K562 (cell line): ENCODE data around the gene PRKAR2B. TPM values are rescaled to one million over a fixed set of nuclear protein-coding genes. Genes with fewer than 3 reads are reported as not detected.
A peak's percentile ranks its signal among the peaks of the same experiment; 100 is the strongest.

ENCODE experiments used
- ATAC-seq: fragments of 200-7000 bp; cut with Tn5 transposase; 3 replicates; pipeline ENCODE4 v1.9.1; 2020; ENCODE audit warnings: moderate library complexity
- BruUV-seq: library from RNA; stranded (reverse); fragments of 400-500 nt; replicated peaks from 2 replicates; lab custom pipeline; 2021; lab: Mats Ljungman, UMichigan
- CTCF ChIA-PET: fragments of 300-600 bp; formaldehyde crosslinking; extraction: SDS; loops from one replicate; lab custom pipeline; 2021; ENCODE audit warnings: low intra/inter-chr PET ratio; lab: Yijun Ruan, JAX
- POLR2A ChIA-PET: fragments of 300-600, 350-650 bp; sonication (Branson Sonifier 250); formaldehyde crosslinking; extraction: SDS; loops from one replicate; lab custom pipeline; 2021; ENCODE audit warnings: antibody characterized with exemption, inconsistent platforms; lab: Yijun Ruan, JAX
- DNase-seq, 4 experiments: peaks; one replicate each; pipeline versions ENCODE4 v3.0.0 to v3.0.0-alpha.2; 2011 to 2018; ENCODE audit warnings: low spot score in 3 of 4, mixed read lengths in 3 of 4; ENCODE audit errors: extremely low read depth in 1 of 4
- FAIRE-seq: peaks from 2 replicates; lab custom pipeline; 2011; peaks lifted over from hg19 to GRCh38; lab: Jason Lieb, UNC
- H2AFZ ChIP-seq: 2 replicates; pipeline ENCODE4 v1.6.0; 2011; ENCODE audit warnings: low read depth, low read length, control low read depth, inconsistent platforms
- H3K27ac ChIP-seq: fragments of 200-600 bp; 3 replicates; pipeline ENCODE4 v1.8.0; 2011; ENCODE audit warnings: low read depth, mild to moderate bottlenecking, control low read depth, inconsistent platforms, low read length, moderate library complexity, mixed read lengths; ENCODE audit errors: extremely low read depth
- H3K27me3 ChIP-seq, 2 experiments: fragments of 300-600 bp in 1 of 2; 2 replicates in 1 of 2; 3 replicates in 1 of 2; pipeline versions ENCODE4 v1.6.0 to v1.8.0; 2011; ENCODE audit warnings: inconsistent platforms in 2 of 2, low read length in 2 of 2, mild to moderate bottlenecking in 1 of 2, mixed read lengths in 1 of 2, moderate library complexity in 1 of 2; ENCODE audit not compliant: control insufficient read depth in 2 of 2, insufficient read depth in 2 of 2
- H3K36me3 ChIP-seq: fragments of 300-600 bp; 3 replicates; pipeline ENCODE4 v1.8.0; 2011; ENCODE audit warnings: mild to moderate bottlenecking, low read length, inconsistent platforms; ENCODE audit not compliant: control insufficient read depth, insufficient read depth
- H3K4me1 ChIP-seq, 2 experiments: fragments of 200-600 bp in 1 of 2; replicated peaks in 1 of 2; 2 replicates in 1 of 2; 3 replicates in 1 of 2; pipeline versions ENCODE4 v1.5.1 to v1.8.0; 2011; ENCODE audit warnings: inconsistent platforms in 2 of 2, low read length in 2 of 2, mild to moderate bottlenecking in 1 of 2, mixed read lengths in 1 of 2, moderate library complexity in 1 of 2; ENCODE audit not compliant: control insufficient read depth in 2 of 2, insufficient read depth in 2 of 2
- H3K4me2 ChIP-seq: 2 replicates; pipeline ENCODE4 v1.6.1; 2011; ENCODE audit warnings: low read length, control low read depth, inconsistent platforms, mixed read lengths; ENCODE audit not compliant: insufficient read depth
- H3K4me3 ChIP-seq: fragments of 200-600 bp; sonication (generic), shearing (Covaris generic); 2 replicates; pipeline ENCODE4 v1.5.1; 2016; ENCODE audit warnings: control low read depth, inconsistent platforms
- H3K79me2 ChIP-seq: fragments of 200-600 bp; 3 replicates; pipeline ENCODE4 v1.8.0; 2011; ENCODE audit warnings: low read length, inconsistent platforms; ENCODE audit not compliant: control insufficient read depth, insufficient read depth
- H3K9ac ChIP-seq, 2 experiments: 2 replicates each; pipeline versions ENCODE4 v1.6.0 to v1.6.1; 2011; ENCODE audit warnings: low read depth in 2 of 2, low read length in 2 of 2, control low read depth in 1 of 2, inconsistent platforms in 1 of 2, mild to moderate bottlenecking in 1 of 2, mixed read lengths in 1 of 2; ENCODE audit not compliant: insufficient read depth in 1 of 2
- H3K9me1 ChIP-seq: one replicate; pipeline ENCODE4 v1.6.0; 2011; ENCODE audit warnings: inconsistent platforms, mild to moderate bottlenecking, low read length, moderate library complexity; ENCODE audit not compliant: control insufficient read depth, insufficient read depth
- H3K9me3 ChIP-seq: replicated peaks from 2 replicates; pipeline ENCODE4 v1.5.1; 2011; ENCODE audit warnings: low read depth, low read length, inconsistent platforms; ENCODE audit not compliant: control insufficient read depth, insufficient read depth
- H4K20me1 ChIP-seq: replicated peaks from 2 replicates; pipeline ENCODE4 v1.6.1; 2011; ENCODE audit warnings: low read length, inconsistent platforms, mixed read lengths; ENCODE audit not compliant: control insufficient read depth, insufficient read depth
- ADNP ChIP-seq: fragments of 200-800 bp; sonication (Bioruptor generic); IDR thresholded peaks from 2 replicates; pipeline ENCODE4 v1.6.1; 2016; ENCODE audit warnings: missing genetic modification characterization, missing compliant biosample characterization
- DDX20 ChIP-seq: fragments of 450-650 bp; IDR thresholded peaks from 2 replicates; pipeline ENCODE4 v1.6.1; 2016; ENCODE audit warnings: missing genetic modification characterization, low read depth, mild to moderate bottlenecking, missing compliant biosample characterization, moderate library complexity
- FOXJ3 ChIP-seq: sonication (generic); formaldehyde crosslinking; IDR thresholded peaks from 2 replicates; pipeline ENCODE4 v1.4.0; 2020; ENCODE audit warnings: mild to moderate bottlenecking, missing genetic modification reagents
- FOXM1 ChIP-seq, 2 experiments: fragments of 450-650 bp in 1 of 2; sonication (generic) in 1 of 2; formaldehyde crosslinking in 1 of 2; IDR thresholded peaks; 2 replicates each; pipeline versions ENCODE4 v1.6.1 to v1.9.0; 2017 to 2022; ENCODE audit warnings: low read depth in 2 of 2, mild to moderate bottlenecking in 2 of 2, missing genetic modification reagents in 1 of 2, moderate library complexity in 1 of 2
- MCM2 ChIP-seq: fragments of 450-650 bp; IDR thresholded peaks from 2 replicates; pipeline ENCODE4 v1.6.1; 2017; ENCODE audit warnings: low read depth, mild to moderate bottlenecking
- NUFIP1 ChIP-seq: fragments of 450-650 bp; IDR thresholded peaks from 2 replicates; pipeline ENCODE4 v1.6.1; 2018; ENCODE audit not compliant: partially characterized antibody
- SAFB2 ChIP-seq: fragments of 200-400 bp; formaldehyde crosslinking; IDR thresholded peaks from 2 replicates; pipeline ENCODE4 v1.6.1; 2018; ENCODE audit warnings: borderline replicate concordance, low read length, low read depth, moderate library complexity; ENCODE audit not compliant: severe bottlenecking
- TAF15 ChIP-seq: fragments of 200-400 bp; formaldehyde crosslinking; IDR thresholded peaks from 2 replicates; pipeline ENCODE4 v1.6.1; 2017; ENCODE audit warnings: mild to moderate bottlenecking, low read depth, low read length, moderate library complexity
- ZNF197 ChIP-seq: fragments of 200-800 bp; sonication (Bioruptor generic); IDR thresholded peaks from 2 replicates; pipeline ENCODE4 v1.6.1; 2016; ENCODE audit warnings: low read depth, missing genetic modification characterization, missing compliant biosample characterization
- ZNF431 ChIP-seq: sonication (generic); formaldehyde crosslinking; IDR thresholded peaks from 2 replicates; pipeline ENCODE4 v1.8.0; 2022; ENCODE audit warnings: mild to moderate bottlenecking, missing genetic modification reagents
- WGBS: fragments of 100-300 bp; shearing (Covaris generic); methylation state at CpG from one replicate; pipeline ENCODE4 v1.1.6; 2016; ENCODE audit warnings: low coverage, mixed read lengths; ENCODE audit not compliant: insufficient coverage; ENCODE audit errors: missing lambda C conversion rate; 5-methylcytosine and 5-hydroxymethylcytosine counted together
- in situ Hi-C: fragments of 300-500 bp; cut with MboI; formaldehyde crosslinking; loops from 4 replicates; pipeline ENCODE4 v1.15.0; 2018; ENCODE audit warnings: inconsistent platforms, mixed read lengths
- intact Hi-C: fragments of 100-400 bp; cut with micrococcal nuclease; formaldehyde crosslinking; loops from 2 replicates; pipeline ENCODE4 v1.14.2; 2022
- polyA plus RNA-seq, 8 experiments: library from polyadenylated mRNA; depleted of rRNA in 4 of 8; stranded (reverse) in 5 of 8; unstranded in 3 of 8; fragments of >200 nt; fragmentation: Nextera tagmentation in 2 of 8; fragmentation: Illumina TruSeq in 1 of 8; extraction: Ambion mirVana in 2 of 8; extraction: Trizol in 1 of 8; gene quantifications; 2 replicates each; pipeline versions ENCODE4 v1.2.1 to v1.2.3, GENCODE V29; 2011 to 2014; ENCODE audit warnings: inconsistent platforms in 1 of 8, missing spikeins in 1 of 8
- total RNA-seq, 7 experiments: library from RNA; depleted of rRNA in 6 of 7; stranded (reverse); fragments of >200 nt in 6 of 7; fragmentation: Illumina TruSeq in 2 of 7; extraction: Trizol in 2 of 7; gene quantifications; 2 replicates each; pipeline versions ENCODE4 v1.2.1 to v1.2.3, GENCODE V29; 2011 to 2021; ENCODE audit warnings: low replicate concordance in 1 of 7
- TF ChIP-seq, protein P1 (sequence below): fragments of 250-450 bp; sonication (Bioruptor Pico); IDR thresholded peaks from 2 replicates; pipeline ENCODE4 v1.4.0; 2020; ENCODE audit warnings: mild to moderate bottlenecking, moderate library complexity
- TF ChIP-seq, protein P2 (sequence below): fragments of 450-650 bp; formaldehyde crosslinking; IDR thresholded peaks from 2 replicates; pipeline ENCODE4 v1.4.0; 2022; ENCODE audit warnings: missing genetic modification characterization
- TF ChIP-seq, protein P3 (sequence below), 2 experiments: fragments of 450-650 bp; conservative IDR thresholded peaks; 2 replicates each; pipeline ENCODE4 v1.6.1; 2017; ENCODE audit warnings: mild to moderate bottlenecking in 2 of 2, moderate library complexity in 2 of 2

The PRKAR2B gene
- total and polyA plus RNA-seq, 9 of the 15 experiments (the other 6 are each of a cell fraction or from before 2014, with no cell fraction given), result 59.0 to 173 (median 129) TPM

DNA sequence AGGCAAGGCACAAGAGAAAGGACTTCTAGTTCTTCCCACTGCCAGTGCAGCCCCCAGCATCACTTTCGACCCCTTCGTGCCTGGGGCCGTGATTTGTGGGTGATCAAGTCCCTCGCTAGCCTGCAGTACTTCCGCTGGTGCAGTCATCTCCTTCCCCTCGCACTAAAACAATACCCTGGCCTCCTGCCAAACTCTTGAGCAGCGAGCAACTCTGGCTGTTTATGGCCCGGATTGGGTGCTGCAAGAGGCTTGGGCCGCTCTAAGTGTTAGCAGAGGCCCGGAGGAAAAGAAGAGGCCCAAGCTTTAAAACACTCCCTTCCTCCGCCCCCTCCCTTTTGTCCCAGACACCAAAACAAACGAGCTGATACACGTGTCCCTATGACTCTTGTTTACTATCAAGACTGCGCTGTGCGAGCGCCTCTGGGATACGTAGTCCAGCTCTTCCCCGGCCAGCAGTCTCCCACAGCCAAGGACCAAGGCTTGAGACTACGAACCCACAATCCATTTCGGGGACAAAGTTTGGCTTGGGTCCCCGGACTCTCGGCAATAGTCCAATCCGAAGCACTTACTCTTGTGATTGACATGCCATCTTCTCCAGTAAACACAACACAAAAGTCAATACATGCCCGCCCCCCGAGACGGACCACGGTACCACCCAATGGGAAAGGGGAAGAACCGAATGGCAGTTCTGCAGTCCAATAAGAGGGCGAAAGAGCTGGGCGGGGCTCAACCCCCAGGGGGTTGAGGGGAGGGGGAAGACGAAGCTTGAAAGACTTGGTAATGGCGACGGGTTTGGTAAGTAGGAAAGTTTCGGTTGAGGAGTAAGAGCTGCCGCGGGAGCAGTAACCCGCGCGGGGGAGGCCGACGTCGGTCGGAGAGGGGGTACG is 124.0 kb downstream of the PRKAR2B start, which contains the start of gene HBP1:
HBP1 (plus strand) TSS at position 771 of the 887 bp plus-strand sequence. CDS start 10,891 bp downstream, outside the sequence.
- peak within 1 kb of the TSS; percentile 86 for H2AFZ ChIP-seq
- peak; percentile 100 for FAIRE-seq
- H3K4me2 ChIP-seq, result peak within 1 kb of the TSS; percentile 100
- ChIA-PET POLR2A (interaction anchor here (0.6 to 4.3 kb wide), 55 partner anchors 9 to 751 kb away, joined by 3 to 35 read pairs (median 3); partner anchors contain the start of genes CBLL1, COG5 and DUS4L), CTCF (interaction anchor here (0.6 kb wide), 1 partner anchor 675 kb away, joined by 4 read pairs; no protein-coding TSS in a partner anchor)
- no peaks in the 10 kb centered on the region; the same call in 2 of the 3 replicates for H3K36me3 ChIP-seq
- BruUV-seq, result no TSS peak
- H4K20me1 ChIP-seq, result no peaks in the 10 kb centered on the region; the same call in none of the 2 replicates
- in situ Hi-C loops, result no loop called here
- peak within 1 kb of the TSS; percentile 80 to 97 for H3K9ac ChIP-seq
- H3K9me3 ChIP-seq, result no peaks in the 10 kb centered on the region
- H3K9me1 ChIP-seq, result no peaks in the 10 kb centered on the region
- peak; percentile 96 to 100 (median 98) for DNase-seq
- H3K27me3 ChIP-seq, result no peaks in the 10 kb centered on the region
- intact Hi-C loops, result loop anchor here (1.0 to 5.0 kb wide), 5 partner anchors 122 to 506 kb away; partner anchors contain the start of genes CCDC71L and PIK3CG
- ATAC-seq, result peak; percentile 89
- H3K79me2 ChIP-seq, result peaks cover 35% of the 10 kb centered on the region
- H3K27ac ChIP-seq, result peak within 1 kb of the TSS; percentile 93
- peaks cover 5 to 21% of the 10 kb centered on the region in 2 experiments for H3K4me1 ChIP-seq
- H3K4me3 ChIP-seq, result peak within 1 kb of the TSS; percentile 74
- WGBS, result under 1% methylated on average over 44 of the region's 44 CpGs
- TF ChIP-seq, protein P1, sequence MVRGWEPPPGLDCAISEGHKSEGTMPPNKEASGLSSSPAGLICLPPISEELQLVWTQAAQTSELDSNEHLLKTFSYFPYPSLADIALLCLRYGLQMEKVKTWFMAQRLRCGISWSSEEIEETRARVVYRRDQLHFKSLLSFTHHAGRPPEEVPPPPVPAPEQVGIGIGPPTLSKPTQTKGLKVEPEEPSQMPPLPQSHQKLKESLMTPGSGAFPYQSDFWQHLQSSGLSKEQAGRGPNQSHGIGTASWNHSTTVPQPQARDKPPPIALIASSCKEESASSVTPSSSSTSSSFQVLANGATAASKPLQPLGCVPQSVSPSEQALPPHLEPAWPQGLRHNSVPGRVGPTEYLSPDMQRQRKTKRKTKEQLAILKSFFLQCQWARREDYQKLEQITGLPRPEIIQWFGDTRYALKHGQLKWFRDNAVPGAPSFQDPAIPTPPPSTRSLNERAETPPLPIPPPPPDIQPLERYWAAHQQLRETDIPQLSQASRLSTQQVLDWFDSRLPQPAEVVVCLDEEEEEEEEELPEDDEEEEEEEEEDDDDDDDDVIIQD, result no peak
- no peak for TF ChIP-seq NUFIP1
- TF ChIP-seq MCM2, result no peak
- TF ChIP-seq ZNF197 (CRISPR knock-in tag), result no peak; the same call in 1 of the 2 replicates
- TF ChIP-seq, protein P2, sequence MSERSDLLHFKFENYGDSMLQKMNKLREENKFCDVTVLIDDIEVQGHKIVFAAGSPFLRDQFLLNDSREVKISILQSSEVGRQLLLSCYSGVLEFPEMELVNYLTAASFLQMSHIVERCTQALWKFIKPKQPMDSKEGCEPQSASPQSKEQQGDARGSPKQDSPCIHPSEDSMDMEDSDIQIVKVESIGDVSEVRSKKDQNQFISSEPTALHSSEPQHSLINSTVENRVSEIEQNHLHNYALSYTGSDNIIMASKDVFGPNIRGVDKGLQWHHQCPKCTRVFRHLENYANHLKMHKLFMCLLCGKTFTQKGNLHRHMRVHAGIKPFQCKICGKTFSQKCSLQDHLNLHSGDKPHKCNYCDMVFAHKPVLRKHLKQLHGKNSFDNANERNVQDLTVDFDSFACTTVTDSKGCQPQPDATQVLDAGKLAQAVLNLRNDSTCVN (CRISPR knock-in tag), result 0 out of 2 replicates have a peak, but pooled peaks have one; percentile 40
- no peak for TF ChIP-seq ZNF431
- no peak for TF ChIP-seq TAF15
- no peak for TF ChIP-seq FOXJ3 (CRISPR knock-in tag)
- TF ChIP-seq ADNP (tag), result no peak
- TF ChIP-seq SAFB2, result no peak
- TF ChIP-seq, protein P3, sequence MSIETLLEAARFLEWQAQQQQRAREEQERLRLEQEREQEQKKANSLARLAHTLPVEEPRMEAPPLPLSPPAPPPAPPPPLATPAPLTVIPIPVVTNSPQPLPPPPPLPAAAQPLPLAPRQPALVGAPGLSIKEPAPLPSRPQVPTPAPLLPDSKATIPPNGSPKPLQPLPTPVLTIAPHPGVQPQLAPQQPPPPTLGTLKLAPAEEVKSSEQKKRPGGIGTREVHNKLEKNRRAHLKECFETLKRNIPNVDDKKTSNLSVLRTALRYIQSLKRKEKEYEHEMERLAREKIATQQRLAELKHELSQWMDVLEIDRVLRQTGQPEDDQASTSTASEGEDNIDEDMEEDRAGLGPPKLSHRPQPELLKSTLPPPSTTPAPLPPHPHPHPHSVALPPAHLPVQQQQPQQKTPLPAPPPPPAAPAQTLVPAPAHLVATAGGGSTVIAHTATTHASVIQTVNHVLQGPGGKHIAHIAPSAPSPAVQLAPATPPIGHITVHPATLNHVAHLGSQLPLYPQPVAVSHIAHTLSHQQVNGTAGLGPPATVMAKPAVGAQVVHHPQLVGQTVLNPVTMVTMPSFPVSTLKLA (conservative IDR thresholded peaks at IDR 0.05), result peak; percentile 100
- no peak for TF ChIP-seq DDX20 (tag)
- peak; percentile 78 for TF ChIP-seq FOXM1 (IDR thresholded peaks at IDR 0.05; ENCODE audit: low read depth)
- TF ChIP-seq FOXM1 (CRISPR knock-in tag; IDR thresholded peaks at IDR 0.05; ENCODE audit: low read depth), result no peak
